ENCODE data around the gene HSPA6. TPM values are rescaled to one million over a fixed set of nuclear protein-coding genes. Genes with fewer than 3 reads are reported as not detected.

HSPA6 gene
- total RNA-seq: 0.29 and 0.88 TPM in 2 replicates

GRCh38 chr1:161523817-161524741 lies at the start of gene HSPA6:
Gene HSPA6 (plus strand): TSS chr1:161524540. CDS start chr1:161524659, 119 bp downstream.

DNA sequence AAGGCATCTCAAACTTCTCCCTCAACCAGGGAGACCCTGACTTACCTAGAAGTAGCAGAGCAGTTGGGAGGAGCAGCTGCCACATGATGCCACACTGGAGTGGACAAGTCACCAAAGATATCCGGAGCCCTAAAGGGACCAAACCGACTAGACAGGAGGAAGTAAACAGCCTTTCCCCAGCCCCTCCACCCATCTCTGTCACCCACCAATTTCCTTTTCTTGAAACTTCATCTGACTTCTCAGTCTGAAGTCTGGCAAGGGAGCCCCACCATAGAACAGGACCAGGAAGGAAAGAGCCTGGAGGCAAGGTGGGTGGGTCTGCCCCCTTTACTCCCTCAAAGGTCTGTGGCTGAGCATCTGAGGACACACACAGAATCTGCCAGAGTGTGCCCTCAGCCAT lies 25.3 kb downstream of the HSPA6 start, which contains the start of gene FCGR3A:
TSS of gene FCGR3A (minus strand) at position 167 of the 400 bp plus-strand sequence. CDS start at position 85, 82 bp downstream.

Other genes starting within 250 kb of the HSPA6 start
- gene MPZ, start 214.6 kb upstream of the HSPA6 start, total RNA-seq: 0.44 and 1.1 TPM in 2 replicates
- 33.6 and 49.0 TPM in 2 replicates for gene SDHC, start 210.2 kb upstream of the HSPA6 start, total RNA-seq
- not detected in 2 replicates for gene CFAP126, start 156.7 kb upstream of the HSPA6 start, total RNA-seq
- 0.22 and 0.72 TPM in 2 replicates for gene FCGR2A, start 19.1 kb upstream of the HSPA6 start, total RNA-seq
- 0.14 TPM in 1 of 2 replicates, not detected in the other for gene FCGR3A, start 25.3 kb downstream of the HSPA6 start, total RNA-seq
- not detected in 2 replicates for gene FCGR3B, start 106.6 kb downstream of the HSPA6 start, total RNA-seq
- gene FCGR2B, start 138.6 kb downstream of the HSPA6 start, total RNA-seq: 0.14 TPM in 1 of 2 replicates, not detected in the other
- gene FCRLA, start 182.7 kb downstream of the HSPA6 start, total RNA-seq: 0.22 and 3.6 TPM in 2 replicates
- gene FCRLB, start 197.0 kb downstream of the HSPA6 start, total RNA-seq: 1.8 and 8.4 TPM in 2 replicates
- gene DUSP12, start 225.2 kb downstream of the HSPA6 start, total RNA-seq: 37.5 and 42.7 TPM in 2 replicates
- 28.6 and 39.0 TPM in 2 replicates for gene ATF6, start 241.8 kb downstream of the HSPA6 start, total RNA-seq